RWPE1 (cell line): ENCODE results near the gene PRPF40B.

Source experiments
- CTCF ChIA-PET: fragments of 350-600 bp; sonication (Branson Sonifier 250); formaldehyde crosslinking; extraction: SDS; loops from one replicate; lab custom pipeline; 2021; lab: Yijun Ruan, JAX
- POLR2A ChIA-PET: fragments of 400-600 bp; formaldehyde crosslinking; extraction: SDS; loops from one replicate; lab custom pipeline; 2020; ENCODE audit warnings: antibody characterized with exemption; ENCODE audit not compliant: low non-redundant PET; lab: Yijun Ruan, JAX
- DNase-seq: peaks from one replicate; pipeline ENCODE4 v3.0.0; 2012; ENCODE audit warnings: low spot score
- H3K27ac ChIP-seq: fragments of 450-650 bp; 2 replicates; pipeline ENCODE4 v1.5.1; 2017
- TF ChIP-seq, protein P1 (sequence below): fragments of 450-650 bp; conservative IDR thresholded peaks from 2 replicates; pipeline ENCODE4 v1.5.1; 2017; ENCODE audit warnings: low read depth, mild to moderate bottlenecking

The PRPF40B gene

DNA sequence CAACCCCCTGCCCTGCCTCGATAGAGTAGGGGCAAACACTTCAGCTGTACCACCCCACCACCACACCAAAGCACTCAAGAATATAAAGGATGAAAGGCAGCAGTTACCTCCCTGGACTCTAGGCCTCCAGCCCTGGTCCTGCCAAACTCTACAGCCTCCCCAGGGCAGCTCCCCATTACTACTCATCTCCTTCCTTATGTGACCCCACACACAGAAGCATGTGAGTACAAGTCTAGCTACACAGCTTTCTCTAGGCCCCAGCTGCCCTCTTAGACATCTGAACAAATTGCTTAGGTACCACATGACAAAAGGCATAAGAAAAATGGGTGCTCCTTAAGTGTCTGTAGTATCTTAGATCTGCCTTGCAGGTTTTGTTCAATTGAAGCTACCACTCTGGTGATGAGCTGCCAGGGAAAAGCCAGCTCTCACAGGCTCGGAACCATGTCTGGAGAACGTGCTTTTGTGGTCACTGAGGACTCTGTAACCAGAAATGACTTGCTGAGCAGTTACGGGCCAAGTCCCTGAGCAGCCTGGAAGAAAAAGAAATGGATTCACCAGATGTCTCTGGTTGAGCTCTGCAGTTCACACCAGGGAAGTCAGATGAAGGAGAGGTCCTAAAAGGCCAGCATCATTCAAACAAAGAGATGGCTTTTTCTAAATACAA lies 51.1 kb downstream of the PRPF40B start:
- no peak overlapping the region for H3K27ac ChIP-seq
- TF ChIP-seq, protein P1, sequence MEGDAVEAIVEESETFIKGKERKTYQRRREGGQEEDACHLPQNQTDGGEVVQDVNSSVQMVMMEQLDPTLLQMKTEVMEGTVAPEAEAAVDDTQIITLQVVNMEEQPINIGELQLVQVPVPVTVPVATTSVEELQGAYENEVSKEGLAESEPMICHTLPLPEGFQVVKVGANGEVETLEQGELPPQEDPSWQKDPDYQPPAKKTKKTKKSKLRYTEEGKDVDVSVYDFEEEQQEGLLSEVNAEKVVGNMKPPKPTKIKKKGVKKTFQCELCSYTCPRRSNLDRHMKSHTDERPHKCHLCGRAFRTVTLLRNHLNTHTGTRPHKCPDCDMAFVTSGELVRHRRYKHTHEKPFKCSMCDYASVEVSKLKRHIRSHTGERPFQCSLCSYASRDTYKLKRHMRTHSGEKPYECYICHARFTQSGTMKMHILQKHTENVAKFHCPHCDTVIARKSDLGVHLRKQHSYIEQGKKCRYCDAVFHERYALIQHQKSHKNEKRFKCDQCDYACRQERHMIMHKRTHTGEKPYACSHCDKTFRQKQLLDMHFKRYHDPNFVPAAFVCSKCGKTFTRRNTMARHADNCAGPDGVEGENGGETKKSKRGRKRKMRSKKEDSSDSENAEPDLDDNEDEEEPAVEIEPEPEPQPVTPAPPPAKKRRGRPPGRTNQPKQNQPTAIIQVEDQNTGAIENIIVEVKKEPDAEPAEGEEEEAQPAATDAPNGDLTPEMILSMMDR: no peak
- DNase-seq: no peak
- POLR2A ChIA-PET: no interaction called here
- CTCF ChIA-PET: no interaction called here

DNA sequence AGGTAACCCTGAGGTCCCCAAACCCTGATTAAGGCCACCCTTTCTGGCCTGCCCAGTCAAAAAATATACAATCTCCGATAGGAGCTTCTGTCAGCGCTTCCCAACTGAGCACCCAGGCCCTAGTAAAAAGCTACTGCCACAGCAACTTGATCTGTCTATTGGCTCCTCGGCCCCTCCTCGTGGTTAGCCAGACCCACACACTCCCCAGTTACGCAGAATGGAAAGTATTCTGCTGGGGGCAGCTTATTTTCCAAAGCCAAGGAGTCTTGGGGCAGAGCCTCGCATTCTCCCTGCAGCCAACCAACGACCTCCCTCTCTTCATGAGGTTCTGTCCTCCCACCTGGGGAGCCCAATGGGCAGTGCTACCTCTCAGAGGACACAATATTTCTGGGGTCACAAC lies 51.8 kb downstream of the PRPF40B start:
- CTCF ChIA-PET: no interaction called here
- no peak for DNase-seq
- TF ChIP-seq, protein P1: no peak
- no peak overlapping the region for H3K27ac ChIP-seq
- POLR2A ChIA-PET: no interaction called here

DNA sequence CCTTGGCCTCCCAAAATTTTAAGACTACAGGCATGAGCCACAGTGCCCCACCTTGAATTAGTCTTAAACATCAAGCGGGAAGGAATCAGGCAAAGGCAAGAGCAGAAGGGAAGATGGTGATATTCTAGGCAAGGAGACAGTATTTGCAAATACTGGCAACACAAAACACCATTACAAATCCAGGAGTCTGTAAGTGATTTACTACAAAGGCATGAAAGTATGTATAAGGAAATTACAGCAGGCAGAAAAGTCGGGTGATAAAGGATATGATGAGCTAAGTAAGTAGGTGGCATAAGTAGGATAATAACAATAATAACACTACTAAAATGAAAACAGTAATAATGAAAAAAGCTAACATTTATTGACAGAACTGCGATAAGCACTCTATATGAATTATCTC lies 55.4 kb downstream of the PRPF40B start:
- ChIA-PET CTCF (no interaction called here), POLR2A (no interaction called here)
- H3K27ac ChIP-seq: no peak overlapping the region
- TF ChIP-seq, protein P1: no peak
- no peak for DNase-seq

DNA sequence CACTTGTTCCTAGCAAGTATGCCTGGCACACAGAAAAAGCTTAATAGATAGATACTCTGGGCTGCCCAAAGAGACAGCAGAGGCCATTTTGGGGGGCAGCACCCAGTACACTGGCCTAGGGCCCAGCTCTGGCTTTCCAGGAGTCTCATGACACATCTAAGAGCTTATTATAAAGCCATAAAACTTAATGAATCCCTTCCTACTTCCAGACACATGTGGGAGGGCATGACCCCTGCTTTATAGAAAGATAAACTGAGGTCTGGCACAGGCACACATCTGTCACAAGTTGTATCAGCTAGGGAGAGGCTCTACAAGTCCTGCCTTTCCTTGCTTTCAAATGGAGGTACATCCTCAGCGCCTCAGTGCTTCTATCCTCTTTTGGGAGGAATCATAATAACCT lies 56.7 kb downstream of the PRPF40B start:
- DNase-seq: no peak
- POLR2A ChIA-PET: no interaction called here

DNA sequence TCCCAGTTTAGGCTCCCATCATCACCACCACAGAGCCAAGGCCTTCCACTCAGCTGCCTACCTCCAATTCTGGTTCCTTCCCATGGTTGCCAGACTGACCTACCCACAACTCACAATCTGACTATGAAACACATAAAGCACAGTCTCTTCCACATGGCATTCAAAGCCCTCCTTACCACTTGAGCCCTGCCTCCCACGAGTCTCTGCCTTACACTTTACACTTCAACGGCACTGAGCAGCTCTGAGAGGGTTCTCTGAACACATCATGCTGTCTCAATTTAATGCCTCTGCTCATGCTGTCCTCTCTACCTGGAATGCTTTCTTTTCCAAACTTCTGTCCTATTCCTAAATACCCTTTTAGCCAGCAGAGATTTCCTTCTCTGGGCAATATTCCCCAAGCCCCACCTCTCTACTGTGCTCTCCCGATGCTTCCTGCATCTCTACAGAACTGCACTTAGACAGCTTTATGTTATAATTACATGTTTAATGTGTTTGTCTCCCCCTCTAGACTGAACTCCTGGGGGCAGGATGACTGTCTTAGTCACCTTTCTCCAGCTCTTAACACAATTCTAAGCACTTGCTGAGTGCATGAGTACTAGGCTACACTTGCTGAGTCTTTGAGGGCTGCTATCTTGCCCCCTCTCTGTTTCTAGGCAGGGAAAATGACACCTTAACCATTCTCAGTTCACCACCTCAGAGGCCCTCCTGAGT lies 60.4 kb downstream of the PRPF40B start:
- DNase-seq: no peak
- H3K27ac ChIP-seq: no peak overlapping the region
- POLR2A ChIA-PET: no interaction called here
- TF ChIP-seq, protein P1: no peak
- CTCF ChIA-PET: interaction anchor here (0.7 kb wide), 1 partner anchor 141 kb away, joined by 3 read pairs; no protein-coding TSS in a partner anchor

More for the DNA sequence above, 56.7 kb downstream of the PRPF40B start:
- CTCF ChIA-PET: interaction anchor here (0.6 to 1.0 kb wide), 4 partner anchors 24 to 119 kb away, joined by 3 to 5 read pairs (median 4); no protein-coding TSS in a partner anchor
- no peak overlapping the region for H3K27ac ChIP-seq
- TF ChIP-seq, protein P1: no peak

DNA sequence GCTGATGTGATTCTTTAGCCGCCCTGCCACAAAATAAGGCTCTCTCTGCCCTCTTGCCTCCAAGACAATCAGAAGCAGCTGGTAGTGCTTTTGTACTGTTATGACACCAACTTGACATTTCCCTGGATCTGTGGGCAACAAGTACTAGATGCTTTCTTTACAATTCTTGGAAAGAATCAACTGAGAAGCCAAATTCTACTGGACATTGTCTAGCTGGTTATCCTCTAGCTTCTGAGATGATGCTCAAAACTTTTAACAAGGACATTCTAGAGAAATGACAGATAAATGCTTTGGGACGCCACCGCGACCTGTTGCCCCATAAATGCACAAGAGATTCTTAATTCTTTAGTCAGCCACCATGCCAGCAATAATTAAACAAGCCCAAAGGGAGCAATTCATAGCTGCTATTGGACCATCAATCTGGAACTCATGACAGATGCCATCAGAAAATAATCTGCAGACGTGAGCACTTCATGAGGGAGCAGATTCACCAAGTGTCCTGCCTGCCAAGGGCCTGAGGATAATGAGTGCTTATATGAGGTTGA lies 61.0 kb downstream of the PRPF40B start:
- CTCF ChIA-PET: no interaction called here
- TF ChIP-seq, protein P1: no peak
- no peak overlapping the region for H3K27ac ChIP-seq
- no peak for DNase-seq
- POLR2A ChIA-PET: no interaction called here
